Activated naive CD8-positive, alpha-beta T cell treated with anti-CD3 and anti-CD28 coated beads for 36 hours (primary cell): ENCODE data around the gene COL9A1. TPM values are rescaled to one million over a fixed set of nuclear protein-coding genes. Genes with fewer than 3 reads are reported as not detected.
"Not testable (repeated sequence)": the region's sequence is repeated elsewhere in the genome, so short reads cannot be mapped to it uniquely, and the experiment has no call there.

Experiments used
- DNase-seq: peaks from one replicate; pipeline ENCODE4 v3.0.0; 2021
- H3K27ac Mint-ChIP-seq: one replicate; pipeline ENCODE4 v1.8.0; 2022; ENCODE audit warnings: mild to moderate bottlenecking, moderate library complexity, mixed read lengths
- H3K27me3 Mint-ChIP-seq: one replicate; pipeline ENCODE4 v1.8.0; 2022; ENCODE audit warnings: mild to moderate bottlenecking, mixed read lengths
- H3K36me3 Mint-ChIP-seq: one replicate; pipeline ENCODE4 v1.8.0; 2021; ENCODE audit warnings: mild to moderate bottlenecking, mixed read lengths
- H3K4me1 Mint-ChIP-seq: one replicate; pipeline ENCODE4 v1.8.0; 2021; ENCODE audit warnings: mixed read lengths
- H3K4me3 Mint-ChIP-seq: one replicate; pipeline ENCODE4 v1.8.0; 2022; ENCODE audit warnings: mild to moderate bottlenecking, moderate library complexity, mixed read lengths
- H3K9me3 Mint-ChIP-seq: one replicate; pipeline ENCODE4 v1.8.0; 2022; ENCODE audit warnings: mixed read lengths
- total RNA-seq, 2 experiments: library from RNA; stranded (reverse); gene quantifications; one replicate each; pipeline ENCODE4 v1.2.3, GENCODE V29; 2021

Gene COL9A1
- not detected for total RNA-seq

DNA sequence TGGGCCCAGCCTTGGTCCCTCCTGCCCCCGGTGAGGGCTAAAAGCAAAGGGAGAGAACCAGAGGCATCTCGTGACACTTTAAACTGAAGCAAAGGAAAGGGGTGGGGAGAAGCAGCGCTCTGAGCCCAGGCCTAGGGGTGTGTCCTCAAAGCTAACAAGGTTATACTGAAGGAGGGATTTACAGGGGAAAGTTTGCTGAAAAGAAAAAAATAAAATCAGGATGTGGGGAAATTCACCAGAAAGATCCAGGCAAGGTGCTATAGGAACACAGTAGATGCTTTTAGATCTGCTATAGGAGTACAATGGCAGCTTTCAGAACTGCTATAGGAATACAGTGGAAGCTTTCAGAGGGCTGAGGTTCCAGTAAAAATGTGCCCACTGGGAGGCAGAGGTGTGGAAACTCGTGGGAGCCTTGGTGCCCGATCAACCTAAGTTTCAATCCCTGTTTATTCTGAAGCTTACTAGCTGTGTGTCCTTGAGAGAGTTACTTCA, at the start of gene COL9A1:
COL9A1 (minus strand) TSS at position 51 of the 492 bp plus-strand sequence. CDS start 160 bp downstream, outside the sequence.
- no peaks in the 10 kb centered on the region for H3K9me3 Mint-ChIP-seq
- H3K4me3 Mint-ChIP-seq: no peak within 1 kb of the TSS
- H3K27me3 Mint-ChIP-seq: peaks cover 30% of the 10 kb centered on the region

GRCh38 chr6:70351461-70351860, 48.6 kb upstream of the COL9A1 start:
- Mint-ChIP-seq H3K9me3 (no peaks in the 10 kb centered on the region), H3K4me3 (no peak overlapping the region), H3K27ac (no peak overlapping the region), H3K27me3 (peaks cover 3% of the 10 kb centered on the region), H3K4me1 (no peaks in the 10 kb centered on the region), H3K36me3 (no peaks in the 10 kb centered on the region)
- DNase-seq: no peak

More for the DNA sequence above, at the start of gene COL9A1:
- Mint-ChIP-seq H3K36me3 (no peaks in the 10 kb centered on the region), H3K4me1 (no peaks in the 10 kb centered on the region), H3K27ac (no peak within 1 kb of the TSS)
- DNase-seq: no peak

GRCh38 chr6:70345619-70346018, 42.7 kb upstream of the COL9A1 start:
- Mint-ChIP-seq H3K36me3 (no peaks in the 10 kb centered on the region), H3K4me3 (no peak overlapping the region), H3K4me1 (no peaks in the 10 kb centered on the region), H3K9me3 (no peaks in the 10 kb centered on the region), H3K27me3 (peaks cover 20% of the 10 kb centered on the region), H3K27ac (no peak overlapping the region)
- no peak for DNase-seq

DNA sequence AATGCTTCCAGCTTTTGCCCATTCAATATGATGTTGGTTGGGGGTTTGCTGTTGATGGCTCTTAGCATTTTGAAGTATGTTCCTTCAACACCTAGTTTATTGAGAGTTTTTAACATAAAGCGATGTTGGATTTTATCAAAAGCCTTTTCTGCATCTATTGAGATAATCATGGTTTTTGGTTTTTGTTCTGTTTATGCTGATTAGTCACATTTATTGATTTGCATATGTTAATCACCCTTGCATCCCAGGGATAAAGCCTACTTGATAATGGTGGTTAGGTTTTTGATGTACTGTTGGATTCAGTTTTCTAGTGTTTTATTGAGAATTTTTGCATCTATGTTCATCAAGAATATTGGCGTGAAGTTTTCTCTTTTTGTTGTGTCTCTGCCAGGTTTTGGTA, 40.4 kb upstream of the COL9A1 start:
- Mint-ChIP-seq H3K27ac (no peak overlapping the region), H3K4me1 (no peaks in the 10 kb centered on the region), H3K27me3 (peaks cover 20% of the 10 kb centered on the region), H3K9me3 (peaks cover 1% of the 10 kb centered on the region), H3K4me3 (no peak overlapping the region), H3K36me3 (no peaks in the 10 kb centered on the region)
- no peak for DNase-seq

DNA sequence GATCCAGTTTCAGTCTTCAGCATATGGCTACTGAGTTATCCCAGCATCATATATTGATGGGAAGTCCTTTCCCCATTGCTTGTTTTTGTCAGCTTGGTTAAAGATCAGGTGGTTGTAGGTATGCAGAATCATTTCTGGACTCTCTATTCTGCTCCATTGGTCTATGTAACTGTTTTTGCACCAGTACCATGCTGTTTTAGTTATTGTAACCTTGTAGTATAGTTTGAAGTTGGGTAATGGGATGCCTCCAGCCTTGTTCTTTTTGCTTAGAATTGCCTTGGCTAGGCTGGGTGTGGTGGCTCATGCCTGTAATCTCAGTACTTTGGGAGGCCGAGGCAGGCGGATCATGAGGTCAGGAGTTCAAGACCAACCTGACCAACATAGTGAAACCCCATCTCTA, 36.9 kb upstream of the COL9A1 start:
- not testable (repeated sequence) for H3K27ac Mint-ChIP-seq, H3K4me1 Mint-ChIP-seq, H3K4me3 Mint-ChIP-seq, DNase-seq, H3K9me3 Mint-ChIP-seq, H3K36me3 Mint-ChIP-seq
- H3K27me3 Mint-ChIP-seq: peaks cover 30% of the 10 kb centered on the region

- Mint-ChIP-seq H3K27ac (no peak overlapping the region), H3K4me1 (no peaks in the 10 kb centered on the region), H3K27me3 (peaks cover 23% of the 10 kb centered on the region), H3K4me3 (no peak overlapping the region), H3K9me3 (peaks cover 1% of the 10 kb centered on the region), H3K36me3 (no peaks in the 10 kb centered on the region)
- no peak for DNase-seq
Observed at GRCh38 chr6:70338775-70339174, 35.9 kb upstream of the COL9A1 start.

DNA sequence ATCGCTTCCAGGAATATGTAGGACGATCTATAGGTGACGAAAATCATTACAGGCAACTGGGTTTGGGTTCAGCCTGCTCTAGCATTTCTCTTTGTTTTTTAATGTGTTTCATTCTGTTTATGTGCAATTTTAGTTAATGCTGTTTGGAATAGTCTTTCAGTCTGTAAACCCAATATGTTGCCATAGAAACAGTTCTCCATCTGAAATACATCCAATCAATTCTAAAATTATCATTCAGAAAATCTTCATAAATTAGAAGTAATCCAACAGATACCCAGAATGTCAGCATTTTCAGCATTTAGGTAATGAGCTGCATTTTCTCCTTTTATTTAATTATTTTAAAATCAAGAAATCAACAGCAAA, 34.8 kb upstream of the COL9A1 start:
- DNase-seq: no peak
- no peak overlapping the region for H3K4me3 Mint-ChIP-seq
- H3K27me3 Mint-ChIP-seq: peaks cover 24% of the 10 kb centered on the region
- H3K9me3 Mint-ChIP-seq: peaks cover 1% of the 10 kb centered on the region
- H3K36me3 Mint-ChIP-seq: no peaks in the 10 kb centered on the region
- no peaks in the 10 kb centered on the region for H3K4me1 Mint-ChIP-seq
- no peak overlapping the region for H3K27ac Mint-ChIP-seq

DNA sequence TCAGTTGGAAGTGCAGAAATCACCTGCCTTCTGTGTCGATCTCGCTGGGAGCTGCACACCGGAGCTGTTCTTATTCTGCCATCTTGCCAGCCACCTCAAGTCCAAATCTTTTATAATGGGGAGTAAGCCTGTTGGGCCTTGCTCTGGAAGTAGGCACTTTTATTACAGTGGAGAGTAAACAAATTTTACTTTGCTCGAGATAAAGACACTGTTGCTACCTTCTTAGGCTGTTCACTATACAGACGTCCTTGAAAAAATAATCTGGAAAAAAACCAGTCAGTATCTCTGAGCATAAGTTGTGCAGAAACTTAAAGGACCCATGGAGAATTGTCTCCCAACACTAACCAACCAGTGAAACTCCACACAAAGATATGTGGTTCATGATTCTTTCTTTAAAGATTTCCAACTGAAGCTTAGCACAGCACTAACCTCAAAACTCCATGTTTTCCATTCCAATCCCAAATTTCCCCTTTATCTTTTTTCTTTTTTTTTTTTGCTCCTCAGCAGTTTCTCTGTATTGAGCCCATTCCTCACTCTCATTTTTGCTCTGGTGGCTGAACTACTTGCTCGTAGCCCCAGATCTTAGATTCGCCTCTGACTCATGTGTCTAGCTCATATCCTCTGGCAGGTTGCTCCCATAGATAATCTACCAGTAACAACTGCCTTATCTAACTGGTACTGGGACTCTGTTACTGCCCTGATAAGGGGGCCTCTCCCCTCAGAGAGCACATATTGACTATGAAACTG, 34.3 kb upstream of the COL9A1 start:
- peaks cover 24% of the 10 kb centered on the region for H3K27me3 Mint-ChIP-seq
- no peak overlapping the region for H3K4me3 Mint-ChIP-seq
- H3K4me1 Mint-ChIP-seq: no peaks in the 10 kb centered on the region
- H3K36me3 Mint-ChIP-seq: no peaks in the 10 kb centered on the region
- H3K27ac Mint-ChIP-seq: no peak overlapping the region
- peaks cover 2% of the 10 kb centered on the region for H3K9me3 Mint-ChIP-seq
- DNase-seq: no peak

DNA sequence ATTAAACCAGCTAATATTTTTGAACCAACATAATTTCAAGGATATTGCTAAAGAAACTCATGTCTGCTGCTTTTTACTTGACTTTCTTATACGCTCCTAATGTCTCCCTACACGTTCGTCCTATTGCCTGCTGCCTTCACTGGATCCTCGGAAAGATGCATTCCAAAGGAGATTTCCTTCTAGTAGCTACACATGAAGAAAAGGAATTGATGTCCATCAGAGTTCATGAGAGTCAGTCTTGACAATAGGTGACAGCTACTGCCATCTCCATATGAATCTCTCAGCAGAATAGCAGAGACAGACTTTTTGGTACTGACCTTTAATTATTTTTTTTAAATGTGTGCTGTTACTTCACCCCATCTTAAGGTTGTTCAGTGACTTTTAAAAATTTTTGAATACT, 24.2 kb upstream of the COL9A1 start:
- Mint-ChIP-seq H3K4me1 (no peaks in the 10 kb centered on the region), H3K27ac (no peak overlapping the region), H3K27me3 (no peaks in the 10 kb centered on the region), H3K36me3 (no peaks in the 10 kb centered on the region), H3K4me3 (no peak overlapping the region), H3K9me3 (peaks cover 2% of the 10 kb centered on the region)
- DNase-seq: no peak

GRCh38 chr6:70325009-70325408, 22.1 kb upstream of the COL9A1 start:
- no peak overlapping the region for H3K27ac Mint-ChIP-seq
- H3K36me3 Mint-ChIP-seq: no peaks in the 10 kb centered on the region
- H3K27me3 Mint-ChIP-seq: no peaks in the 10 kb centered on the region
- no peak for DNase-seq
- H3K4me1 Mint-ChIP-seq: no peaks in the 10 kb centered on the region
- no peaks in the 10 kb centered on the region for H3K9me3 Mint-ChIP-seq
- H3K4me3 Mint-ChIP-seq: no peak overlapping the region

- H3K4me1 Mint-ChIP-seq, H3K4me3 Mint-ChIP-seq, DNase-seq, H3K9me3 Mint-ChIP-seq, H3K36me3 Mint-ChIP-seq, H3K27ac Mint-ChIP-seq: not testable (repeated sequence)
- H3K27me3 Mint-ChIP-seq: peaks cover 17% of the 10 kb centered on the region
Observed at GRCh38 chr6:70317799-70318198, 14.9 kb upstream of the COL9A1 start.

- Mint-ChIP-seq H3K36me3 (no peaks in the 10 kb centered on the region), H3K9me3 (no peaks in the 10 kb centered on the region), H3K27me3 (peaks cover 21% of the 10 kb centered on the region), H3K4me1 (peaks cover 5% of the 10 kb centered on the region), H3K4me3 (no peak overlapping the region), H3K27ac (no peak overlapping the region)
- DNase-seq: no peak
Observed at GRCh38 chr6:70315079-70315751, 12.3 kb upstream of the COL9A1 start.

- Mint-ChIP-seq H3K4me3 (no peak overlapping the region), H3K9me3 (no peaks in the 10 kb centered on the region), H3K36me3 (no peaks in the 10 kb centered on the region), H3K27me3 (peaks cover 25% of the 10 kb centered on the region), H3K4me1 (peaks cover 5% of the 10 kb centered on the region), H3K27ac (no peak overlapping the region)
- no peak for DNase-seq
Observed at GRCh38 chr6:70314296-70314695, 11.4 kb upstream of the COL9A1 start.

DNA sequence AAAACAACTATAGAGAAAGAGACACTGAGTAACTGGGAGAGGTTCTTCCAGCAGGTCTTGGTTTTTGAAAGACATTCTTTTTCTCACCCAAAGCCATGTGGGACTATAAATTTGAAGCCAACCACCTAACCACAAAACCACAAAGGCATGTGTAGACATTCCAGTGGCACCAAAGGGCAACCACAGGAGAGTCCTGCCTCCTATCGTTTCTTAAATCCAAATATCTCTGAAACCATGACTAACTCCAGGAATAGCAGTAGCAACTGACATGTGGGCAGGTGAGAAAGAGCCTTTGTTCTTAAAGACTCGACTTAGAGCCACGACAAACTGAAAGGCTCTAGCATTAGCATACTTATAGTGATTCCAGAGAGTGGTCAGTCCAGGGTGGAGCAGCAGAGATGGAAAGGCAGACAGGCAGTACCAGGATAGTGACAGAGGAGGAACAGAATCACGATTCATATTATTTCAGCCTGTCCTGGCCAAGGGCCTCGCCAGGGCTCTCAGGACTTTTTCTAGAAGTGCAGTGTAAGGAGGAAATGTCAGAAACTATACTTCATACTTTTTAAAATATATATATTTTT, 9.4 kb upstream of the COL9A1 start:
- DNase-seq: peak; percentile 3
- Mint-ChIP-seq H3K4me3 (no peak overlapping the region), H3K4me1 (peaks cover 5% of the 10 kb centered on the region), H3K9me3 (no peaks in the 10 kb centered on the region), H3K27me3 (peaks cover 18% of the 10 kb centered on the region), H3K36me3 (no peaks in the 10 kb centered on the region), H3K27ac (no peak overlapping the region)

DNA sequence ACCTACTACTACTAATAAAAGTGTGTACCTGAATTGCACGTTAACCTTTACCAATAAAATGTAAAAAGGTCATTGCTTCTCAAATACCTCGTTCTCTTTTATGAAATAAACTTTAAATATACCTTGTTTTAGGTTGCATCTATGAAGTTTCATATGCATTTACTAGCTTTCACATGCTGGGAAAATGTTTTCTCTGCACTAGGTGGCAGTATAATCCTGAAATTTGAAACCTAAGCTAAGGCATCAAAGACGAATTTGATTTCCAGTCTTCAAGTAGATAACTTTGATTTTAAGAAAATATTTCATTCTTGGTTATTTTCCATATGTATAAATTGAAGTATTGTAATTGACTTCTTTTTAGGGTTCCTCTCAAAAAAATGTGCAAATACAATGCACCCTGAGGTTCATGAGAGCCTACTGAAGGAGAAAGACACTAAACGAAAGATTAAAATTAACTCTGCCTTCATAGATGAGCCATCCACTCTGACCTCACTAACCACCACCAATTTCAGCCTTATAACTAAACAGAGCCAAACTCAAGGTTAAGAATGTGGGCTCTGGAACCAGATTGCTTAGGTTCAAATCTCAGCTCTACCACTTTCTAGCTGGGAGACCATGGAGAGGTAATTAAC, 7.3 kb upstream of the COL9A1 start:
- peaks cover 5% of the 10 kb centered on the region for H3K4me1 Mint-ChIP-seq
- H3K9me3 Mint-ChIP-seq: no peaks in the 10 kb centered on the region
- H3K27me3 Mint-ChIP-seq: peaks cover 23% of the 10 kb centered on the region
- H3K36me3 Mint-ChIP-seq: no peaks in the 10 kb centered on the region
- no peak for DNase-seq
- no peak overlapping the region for H3K4me3 Mint-ChIP-seq
- H3K27ac Mint-ChIP-seq: no peak overlapping the region
